ENCODE results near the gene EIF2B4. TPM values are rescaled to one million over a fixed set of nuclear protein-coding genes. Genes with fewer than 3 reads are reported as not detected.

The EIF2B4 gene
- total and polyA plus RNA-seq, 2 experiments from 2014 or later, result 51.4 to 64.0 TPM

DNA sequence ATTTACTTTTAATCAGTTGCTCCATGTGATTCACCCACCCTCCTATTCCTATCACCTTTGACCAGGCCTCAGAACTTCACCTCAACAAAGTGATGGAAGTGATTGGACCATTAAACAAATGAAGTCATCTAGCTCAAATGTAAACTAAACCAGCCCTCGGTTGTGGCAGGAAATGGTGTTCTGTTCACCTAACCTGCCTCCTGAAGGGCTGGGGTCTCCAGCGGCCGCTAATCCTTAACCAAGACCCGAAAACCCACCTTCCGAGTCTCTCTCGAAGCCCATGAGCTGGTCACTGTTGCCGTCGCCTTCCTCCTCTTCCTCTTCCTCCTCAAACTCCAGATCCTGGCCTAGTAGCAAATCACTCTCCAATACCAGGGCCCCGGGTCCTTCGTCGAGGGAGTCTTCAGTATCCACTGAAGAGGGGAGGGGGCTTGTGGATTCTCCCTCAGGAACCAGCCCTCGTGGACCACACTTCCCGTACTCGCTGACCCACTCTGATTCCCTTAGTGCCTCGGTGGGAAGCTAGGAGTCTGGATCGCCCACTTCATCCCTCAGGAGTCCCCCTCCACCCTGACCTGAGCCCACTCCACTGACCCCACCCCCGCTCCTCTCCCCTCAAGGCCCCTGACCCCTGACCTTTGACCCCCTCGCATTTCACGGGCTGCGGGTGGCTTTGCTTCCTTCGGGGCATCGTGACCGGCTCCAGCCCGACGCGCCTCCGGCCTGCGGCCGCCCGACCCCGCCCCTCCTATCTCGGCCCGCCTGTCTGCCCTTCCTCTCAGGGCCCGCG lies 9.9 kb upstream of the EIF2B4 start:
- Mint-ChIP-seq H3K27me3 (ENCODE audit: insufficient read depth, low read depth, poor library complexity) (peaks cover 27% of the 10 kb centered on the region), H3K4me3 (peak overlapping the region; percentile 90), H3K27ac (peak overlapping the region; percentile 96), H3K9me3 (no peaks in the 10 kb centered on the region), H3K36me3 (ENCODE audit: low read depth) (peaks cover 77% of the 10 kb centered on the region), H3K4me1 (peaks cover 17% of the 10 kb centered on the region)
- ATAC-seq (no peak), DNase-seq (ENCODE audit: low spot score) (peak; percentile 42)
- H3K4me3 ChIP-seq, result peak overlapping the region; percentile 99
- H3K27me3 ChIP-seq (ENCODE audit: insufficient read depth), result no peaks in the 10 kb centered on the region
- H3K27ac ChIP-seq (ENCODE audit: low read depth), result peak overlapping the region; percentile 99
- no peaks in the 10 kb centered on the region; the same call in none of the 2 replicates for H4K20me1 ChIP-seq (replicated peaks; ENCODE audit: insufficient read depth)
- peaks cover 7% of the 10 kb centered on the region for H3K4me1 ChIP-seq (ENCODE audit: insufficient read depth)
- H3F3A ChIP-seq (replicated peaks; ENCODE audit: low read depth), result peaks cover 43% of the 10 kb centered on the region
- TF ChIP-seq NANOG (IDR thresholded peaks at IDR 0.05; ENCODE audit: borderline replicate concordance) (no peak), ZNF331 (CRISPR knock-in tag; IDR thresholded peaks at IDR 0.05; ENCODE audit: low read depth) (no peak), EZH2phosphoT487 (IDR thresholded peaks at IDR 0.05; ENCODE audit: unreplicated experiment) (no peak), POLR2AphosphoS5 (IDR thresholded peaks at IDR 0.05; ENCODE audit: low read depth) (no peak), CREB1 (CRISPR knock-in tag; IDR thresholded peaks at IDR 0.05; ENCODE audit: low read depth) (no peak), EZH2 (IDR thresholded peaks at IDR 0.05; ENCODE audit: low read depth, unreplicated experiment) (no peak), JUNB (IDR thresholded peaks at IDR 0.05; ENCODE audit: unreplicated experiment) (no peak), ZNF114 (CRISPR knock-in tag; IDR thresholded peaks at IDR 0.05) (no peak), STAT1 (IDR thresholded peaks at IDR 0.05; ENCODE audit: unreplicated experiment) (no peak)
- TF ChIP-seq, protein P1, sequence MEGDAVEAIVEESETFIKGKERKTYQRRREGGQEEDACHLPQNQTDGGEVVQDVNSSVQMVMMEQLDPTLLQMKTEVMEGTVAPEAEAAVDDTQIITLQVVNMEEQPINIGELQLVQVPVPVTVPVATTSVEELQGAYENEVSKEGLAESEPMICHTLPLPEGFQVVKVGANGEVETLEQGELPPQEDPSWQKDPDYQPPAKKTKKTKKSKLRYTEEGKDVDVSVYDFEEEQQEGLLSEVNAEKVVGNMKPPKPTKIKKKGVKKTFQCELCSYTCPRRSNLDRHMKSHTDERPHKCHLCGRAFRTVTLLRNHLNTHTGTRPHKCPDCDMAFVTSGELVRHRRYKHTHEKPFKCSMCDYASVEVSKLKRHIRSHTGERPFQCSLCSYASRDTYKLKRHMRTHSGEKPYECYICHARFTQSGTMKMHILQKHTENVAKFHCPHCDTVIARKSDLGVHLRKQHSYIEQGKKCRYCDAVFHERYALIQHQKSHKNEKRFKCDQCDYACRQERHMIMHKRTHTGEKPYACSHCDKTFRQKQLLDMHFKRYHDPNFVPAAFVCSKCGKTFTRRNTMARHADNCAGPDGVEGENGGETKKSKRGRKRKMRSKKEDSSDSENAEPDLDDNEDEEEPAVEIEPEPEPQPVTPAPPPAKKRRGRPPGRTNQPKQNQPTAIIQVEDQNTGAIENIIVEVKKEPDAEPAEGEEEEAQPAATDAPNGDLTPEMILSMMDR (conservative IDR thresholded peaks at IDR 0.05; ENCODE audit: low read depth in 2 of 2), result no peak
- TF ChIP-seq, protein P2, sequence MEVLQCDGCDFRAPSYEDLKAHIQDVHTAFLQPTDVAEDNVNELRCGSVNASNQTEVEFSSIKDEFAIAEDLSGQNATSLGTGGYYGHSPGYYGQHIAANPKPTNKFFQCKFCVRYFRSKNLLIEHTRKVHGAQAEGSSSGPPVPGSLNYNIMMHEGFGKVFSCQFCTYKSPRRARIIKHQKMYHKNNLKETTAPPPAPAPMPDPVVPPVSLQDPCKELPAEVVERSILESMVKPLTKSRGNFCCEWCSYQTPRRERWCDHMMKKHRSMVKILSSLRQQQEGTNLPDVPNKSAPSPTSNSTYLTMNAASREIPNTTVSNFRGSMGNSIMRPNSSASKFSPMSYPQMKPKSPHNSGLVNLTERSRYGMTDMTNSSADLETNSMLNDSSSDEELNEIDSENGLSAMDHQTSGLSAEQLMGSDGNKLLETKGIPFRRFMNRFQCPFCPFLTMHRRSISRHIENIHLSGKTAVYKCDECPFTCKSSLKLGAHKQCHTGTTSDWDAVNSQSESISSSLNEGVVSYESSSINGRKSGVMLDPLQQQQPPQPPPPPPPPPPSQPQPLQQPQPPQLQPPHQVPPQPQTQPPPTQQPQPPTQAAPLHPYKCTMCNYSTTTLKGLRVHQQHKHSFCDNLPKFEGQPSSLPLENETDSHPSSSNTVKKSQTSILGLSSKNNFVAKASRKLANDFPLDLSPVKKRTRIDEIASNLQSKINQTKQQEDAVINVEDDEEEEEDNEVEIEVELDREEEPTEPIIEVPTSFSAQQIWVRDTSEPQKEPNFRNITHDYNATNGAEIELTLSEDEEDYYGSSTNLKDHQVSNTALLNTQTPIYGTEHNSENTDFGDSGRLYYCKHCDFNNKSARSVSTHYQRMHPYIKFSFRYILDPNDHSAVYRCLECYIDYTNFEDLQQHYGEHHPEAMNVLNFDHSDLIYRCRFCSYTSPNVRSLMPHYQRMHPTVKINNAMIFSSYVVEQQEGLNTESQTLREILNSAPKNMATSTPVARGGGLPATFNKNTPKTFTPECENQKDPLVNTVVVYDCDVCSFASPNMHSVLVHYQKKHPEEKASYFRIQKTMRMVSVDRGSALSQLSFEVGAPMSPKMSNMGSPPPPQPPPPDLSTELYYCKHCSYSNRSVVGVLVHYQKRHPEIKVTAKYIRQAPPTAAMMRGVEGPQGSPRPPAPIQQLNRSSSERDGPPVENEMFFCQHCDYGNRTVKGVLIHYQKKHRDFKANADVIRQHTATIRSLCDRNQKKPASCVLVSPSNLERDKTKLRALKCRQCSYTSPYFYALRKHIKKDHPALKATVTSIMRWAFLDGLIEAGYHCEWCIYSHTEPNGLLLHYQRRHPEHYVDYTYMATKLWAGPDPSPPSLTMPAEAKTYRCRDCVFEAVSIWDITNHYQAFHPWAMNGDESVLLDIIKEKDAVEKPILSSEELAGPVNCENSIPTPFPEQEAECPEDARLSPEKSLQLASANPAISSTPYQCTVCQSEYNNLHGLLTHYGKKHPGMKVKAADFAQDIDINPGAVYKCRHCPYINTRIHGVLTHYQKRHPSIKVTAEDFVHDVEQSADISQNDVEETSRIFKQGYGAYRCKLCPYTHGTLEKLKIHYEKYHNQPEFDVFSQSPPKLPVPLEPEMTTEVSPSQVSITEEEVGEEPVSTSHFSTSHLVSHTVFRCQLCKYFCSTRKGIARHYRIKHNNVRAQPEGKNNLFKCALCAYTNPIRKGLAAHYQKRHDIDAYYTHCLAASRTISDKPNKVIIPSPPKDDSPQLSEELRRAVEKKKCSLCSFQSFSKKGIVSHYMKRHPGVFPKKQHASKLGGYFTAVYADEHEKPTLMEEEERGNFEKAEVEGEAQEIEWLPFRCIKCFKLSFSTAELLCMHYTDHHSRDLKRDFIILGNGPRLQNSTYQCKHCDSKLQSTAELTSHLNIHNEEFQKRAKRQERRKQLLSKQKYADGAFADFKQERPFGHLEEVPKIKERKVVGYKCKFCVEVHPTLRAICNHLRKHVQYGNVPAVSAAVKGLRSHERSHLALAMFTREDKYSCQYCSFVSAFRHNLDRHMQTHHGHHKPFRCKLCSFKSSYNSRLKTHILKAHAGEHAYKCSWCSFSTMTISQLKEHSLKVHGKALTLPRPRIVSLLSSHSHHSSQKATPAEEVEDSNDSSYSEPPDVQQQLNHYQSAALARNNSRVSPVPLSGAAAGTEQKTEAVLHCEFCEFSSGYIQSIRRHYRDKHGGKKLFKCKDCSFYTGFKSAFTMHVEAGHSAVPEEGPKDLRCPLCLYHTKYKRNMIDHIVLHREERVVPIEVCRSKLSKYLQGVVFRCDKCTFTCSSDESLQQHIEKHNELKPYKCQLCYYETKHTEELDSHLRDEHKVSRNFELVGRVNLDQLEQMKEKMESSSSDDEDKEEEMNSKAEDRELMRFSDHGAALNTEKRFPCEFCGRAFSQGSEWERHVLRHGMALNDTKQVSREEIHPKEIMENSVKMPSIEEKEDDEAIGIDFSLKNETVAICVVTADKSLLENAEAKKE (CRISPR knock-in tag; IDR thresholded peaks at IDR 0.05), result no peak
- TF ChIP-seq, protein P3, sequence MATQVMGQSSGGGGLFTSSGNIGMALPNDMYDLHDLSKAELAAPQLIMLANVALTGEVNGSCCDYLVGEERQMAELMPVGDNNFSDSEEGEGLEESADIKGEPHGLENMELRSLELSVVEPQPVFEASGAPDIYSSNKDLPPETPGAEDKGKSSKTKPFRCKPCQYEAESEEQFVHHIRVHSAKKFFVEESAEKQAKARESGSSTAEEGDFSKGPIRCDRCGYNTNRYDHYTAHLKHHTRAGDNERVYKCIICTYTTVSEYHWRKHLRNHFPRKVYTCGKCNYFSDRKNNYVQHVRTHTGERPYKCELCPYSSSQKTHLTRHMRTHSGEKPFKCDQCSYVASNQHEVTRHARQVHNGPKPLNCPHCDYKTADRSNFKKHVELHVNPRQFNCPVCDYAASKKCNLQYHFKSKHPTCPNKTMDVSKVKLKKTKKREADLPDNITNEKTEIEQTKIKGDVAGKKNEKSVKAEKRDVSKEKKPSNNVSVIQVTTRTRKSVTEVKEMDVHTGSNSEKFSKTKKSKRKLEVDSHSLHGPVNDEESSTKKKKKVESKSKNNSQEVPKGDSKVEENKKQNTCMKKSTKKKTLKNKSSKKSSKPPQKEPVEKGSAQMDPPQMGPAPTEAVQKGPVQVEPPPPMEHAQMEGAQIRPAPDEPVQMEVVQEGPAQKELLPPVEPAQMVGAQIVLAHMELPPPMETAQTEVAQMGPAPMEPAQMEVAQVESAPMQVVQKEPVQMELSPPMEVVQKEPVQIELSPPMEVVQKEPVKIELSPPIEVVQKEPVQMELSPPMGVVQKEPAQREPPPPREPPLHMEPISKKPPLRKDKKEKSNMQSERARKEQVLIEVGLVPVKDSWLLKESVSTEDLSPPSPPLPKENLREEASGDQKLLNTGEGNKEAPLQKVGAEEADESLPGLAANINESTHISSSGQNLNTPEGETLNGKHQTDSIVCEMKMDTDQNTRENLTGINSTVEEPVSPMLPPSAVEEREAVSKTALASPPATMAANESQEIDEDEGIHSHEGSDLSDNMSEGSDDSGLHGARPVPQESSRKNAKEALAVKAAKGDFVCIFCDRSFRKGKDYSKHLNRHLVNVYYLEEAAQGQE (IDR thresholded peaks at IDR 0.05; ENCODE audit: unreplicated experiment), result no peak
- TF ChIP-seq, protein P4, sequence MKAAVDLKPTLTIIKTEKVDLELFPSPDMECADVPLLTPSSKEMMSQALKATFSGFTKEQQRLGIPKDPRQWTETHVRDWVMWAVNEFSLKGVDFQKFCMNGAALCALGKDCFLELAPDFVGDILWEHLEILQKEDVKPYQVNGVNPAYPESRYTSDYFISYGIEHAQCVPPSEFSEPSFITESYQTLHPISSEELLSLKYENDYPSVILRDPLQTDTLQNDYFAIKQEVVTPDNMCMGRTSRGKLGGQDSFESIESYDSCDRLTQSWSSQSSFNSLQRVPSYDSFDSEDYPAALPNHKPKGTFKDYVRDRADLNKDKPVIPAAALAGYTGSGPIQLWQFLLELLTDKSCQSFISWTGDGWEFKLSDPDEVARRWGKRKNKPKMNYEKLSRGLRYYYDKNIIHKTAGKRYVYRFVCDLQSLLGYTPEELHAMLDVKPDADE (IDR thresholded peaks at IDR 0.05), result no peak
- peak overlapping the region; percentile 99 for H3K4me2 ChIP-seq
- H3K9me2 ChIP-seq (ENCODE audit: insufficient read depth), result no peaks in the 10 kb centered on the region
- peaks cover 48% of the 10 kb centered on the region for H3K36me3 ChIP-seq (ENCODE audit: insufficient read depth)
- 0 out of 2 replicates have a peak overlapping the region, but pooled peaks have one; percentile 38 for H2AFZ ChIP-seq
- H3K79me2 ChIP-seq (replicated peaks; ENCODE audit: insufficient read depth), result peaks cover 14% of the 10 kb centered on the region

Data from GM23338 (cell line).